Kidney capillary endothelial cell (primary cell): ENCODE results near the gene GCK.

ENCODE experiments used
- DNase-seq: peaks from one replicate; pipeline ENCODE4 v3.0.0-alpha.2; 2018; ENCODE audit warnings: low spot score

The GCK gene

DNA sequence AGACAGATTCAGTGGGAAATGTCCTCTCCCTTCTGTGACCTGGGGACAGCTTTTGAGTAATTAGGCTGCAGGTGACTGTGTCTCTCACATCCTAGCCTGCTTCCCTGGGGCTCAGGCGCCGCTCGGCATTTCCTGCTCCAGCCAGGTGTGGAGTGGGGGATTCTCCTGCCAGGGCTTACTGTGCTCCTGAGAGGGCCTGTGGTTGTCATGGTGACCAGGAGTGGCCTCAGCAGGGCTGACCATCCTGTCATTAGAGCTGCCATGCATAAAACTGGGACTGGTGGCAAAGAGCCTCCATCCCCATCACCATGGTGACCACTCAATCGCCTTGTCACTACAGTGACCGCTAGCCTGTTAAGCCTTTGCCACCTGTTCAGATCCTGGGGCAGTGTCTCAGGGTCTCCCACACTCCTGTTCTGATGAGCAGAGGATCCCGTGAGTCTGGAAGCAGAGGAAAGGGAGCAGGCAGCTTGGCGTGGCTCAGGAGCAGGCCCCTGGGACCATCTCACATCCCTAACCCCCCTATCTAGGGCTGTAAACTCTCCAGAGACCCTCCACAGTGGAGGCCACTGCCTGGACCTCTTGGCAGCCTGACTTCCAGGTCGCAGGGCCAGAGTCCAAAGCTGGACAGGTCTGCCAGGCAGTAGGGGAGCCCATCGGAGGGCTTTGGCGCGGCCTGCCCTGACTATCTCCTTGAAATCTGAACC is at the start of gene GCK:
Gene GCK, minus strand, starts transcription at position 154 of the 707 bp plus-strand sequence. CDS start 486 bp downstream, outside the sequence.
- no peak for DNase-seq

DNA sequence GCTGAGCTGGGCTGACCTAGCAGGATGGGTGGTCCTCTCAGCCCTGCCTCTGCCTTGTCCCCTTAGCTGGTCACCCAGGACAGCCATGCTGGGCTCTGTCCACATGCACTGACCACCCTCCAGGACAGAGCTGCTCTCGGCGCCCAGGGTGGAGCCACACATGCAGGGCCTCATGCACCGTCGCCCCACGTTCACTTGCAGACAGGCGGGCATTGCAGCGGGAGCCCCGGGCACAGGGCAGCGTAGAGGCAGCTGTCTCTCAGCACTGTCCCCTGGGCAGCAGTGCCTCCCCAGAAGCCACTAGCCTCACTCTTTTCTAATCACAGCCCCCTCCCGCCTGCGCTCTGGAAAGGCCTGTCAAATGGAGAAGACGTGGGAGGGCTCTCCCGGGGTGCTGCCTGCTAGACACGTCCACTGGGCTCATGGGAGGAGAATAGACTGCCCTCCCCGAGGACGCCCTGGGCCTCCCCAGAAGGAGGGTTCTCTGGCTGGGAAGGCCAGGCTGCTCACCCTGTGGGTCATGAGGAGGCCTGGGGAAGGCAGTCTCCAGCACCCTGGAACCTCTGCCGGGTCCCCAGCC is 49.0 kb upstream of the GCK start:
- DNase-seq: no peak

DNA sequence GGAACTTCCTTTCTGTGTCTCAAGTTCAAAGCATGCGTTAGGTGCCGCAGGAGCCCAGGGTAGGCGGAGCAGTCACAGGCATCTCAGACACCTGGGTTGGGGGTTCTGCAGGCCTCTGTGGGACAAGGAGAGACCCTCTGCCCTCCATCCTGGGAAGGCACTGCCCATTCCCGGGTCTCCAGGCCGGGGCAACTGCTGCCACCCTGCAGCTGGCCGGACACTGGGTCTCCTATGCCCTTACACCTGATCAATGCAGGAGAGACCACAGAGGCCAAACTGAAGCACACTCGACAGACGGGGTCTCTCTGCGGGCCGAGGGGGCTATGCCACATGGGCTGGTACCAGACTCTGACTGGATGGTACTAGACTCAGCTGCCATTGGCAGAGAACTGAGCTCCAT is 48.5 kb upstream of the GCK start:
- no peak for DNase-seq

DNA sequence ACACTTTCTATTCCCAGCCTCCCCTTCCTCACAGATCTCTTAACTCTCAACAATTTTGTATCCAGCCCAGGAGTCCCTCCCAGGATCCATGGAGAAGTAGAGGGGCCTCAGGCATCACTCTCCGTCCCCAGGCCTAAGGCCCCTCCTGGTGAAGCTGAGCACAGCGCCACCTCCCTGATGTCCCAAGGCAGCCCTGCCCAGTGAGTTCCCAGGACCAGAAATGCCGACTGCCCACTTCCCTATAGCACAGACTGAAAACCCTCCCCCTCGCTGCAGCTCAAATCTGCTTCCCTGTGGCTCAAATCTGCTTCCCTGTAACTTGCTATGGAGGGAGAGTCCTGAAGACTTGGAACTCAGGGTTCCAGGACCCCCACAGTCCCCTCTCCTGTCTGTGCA is 47.1 kb upstream of the GCK start:
- DNase-seq: no peak

DNA sequence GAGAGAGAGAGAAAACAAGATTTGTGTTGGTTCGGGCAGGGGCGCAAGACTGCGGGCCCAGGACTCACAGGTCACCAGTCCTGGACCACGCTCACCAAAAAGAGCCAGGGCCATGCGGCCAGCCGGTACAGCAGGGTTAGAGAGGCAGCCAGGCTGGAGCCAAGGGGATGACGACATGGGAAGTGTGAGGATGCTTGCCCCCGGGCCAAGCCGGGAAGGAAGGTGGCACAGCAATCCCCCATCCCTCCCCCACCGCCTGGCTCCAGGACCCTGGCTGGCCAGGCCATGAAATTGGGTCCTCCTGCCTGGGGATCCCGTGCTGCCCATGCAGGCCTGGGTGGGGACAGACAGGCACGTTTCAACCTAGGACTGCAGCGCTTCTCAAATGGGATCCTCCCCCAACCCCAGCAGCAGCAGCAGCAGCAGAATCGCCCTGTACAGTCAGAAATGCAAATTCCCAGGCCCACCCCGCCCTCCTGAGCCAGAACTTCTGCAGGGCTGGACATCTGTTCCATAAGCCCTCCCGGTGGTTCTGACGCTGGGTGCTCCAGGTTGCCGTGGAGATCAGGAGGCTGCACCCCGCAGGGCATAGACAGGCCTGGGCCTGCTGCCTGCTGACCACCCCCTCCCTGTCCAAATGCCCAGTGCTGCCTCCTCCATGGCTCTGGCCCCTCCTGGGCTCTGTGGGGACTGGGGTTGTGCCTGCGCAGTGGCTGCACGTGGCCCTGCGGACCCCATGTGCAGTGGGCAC is 46.5 kb upstream of the GCK start:
- DNase-seq: peak; percentile 44

DNA sequence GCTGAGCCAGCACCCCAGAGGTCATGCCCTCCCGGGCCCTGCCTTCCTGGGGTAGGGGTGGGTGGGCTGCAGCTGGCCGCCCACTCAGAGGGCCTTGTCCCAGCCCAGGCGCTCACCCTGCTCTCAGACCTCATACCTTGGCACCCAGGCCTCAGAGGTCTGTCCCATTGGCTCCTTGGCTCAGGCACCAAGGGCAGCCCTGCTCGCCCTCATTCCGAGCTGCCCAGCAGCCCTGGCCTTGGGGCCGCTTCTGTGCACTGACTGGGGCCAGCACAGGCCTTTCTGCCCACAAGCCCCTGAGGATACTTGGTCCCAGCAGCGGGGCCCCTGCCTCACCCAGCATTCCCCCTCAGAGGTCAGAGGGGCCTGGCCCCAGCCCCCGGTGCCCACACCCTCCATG is 45.8 kb upstream of the GCK start:
- DNase-seq: no peak

DNA sequence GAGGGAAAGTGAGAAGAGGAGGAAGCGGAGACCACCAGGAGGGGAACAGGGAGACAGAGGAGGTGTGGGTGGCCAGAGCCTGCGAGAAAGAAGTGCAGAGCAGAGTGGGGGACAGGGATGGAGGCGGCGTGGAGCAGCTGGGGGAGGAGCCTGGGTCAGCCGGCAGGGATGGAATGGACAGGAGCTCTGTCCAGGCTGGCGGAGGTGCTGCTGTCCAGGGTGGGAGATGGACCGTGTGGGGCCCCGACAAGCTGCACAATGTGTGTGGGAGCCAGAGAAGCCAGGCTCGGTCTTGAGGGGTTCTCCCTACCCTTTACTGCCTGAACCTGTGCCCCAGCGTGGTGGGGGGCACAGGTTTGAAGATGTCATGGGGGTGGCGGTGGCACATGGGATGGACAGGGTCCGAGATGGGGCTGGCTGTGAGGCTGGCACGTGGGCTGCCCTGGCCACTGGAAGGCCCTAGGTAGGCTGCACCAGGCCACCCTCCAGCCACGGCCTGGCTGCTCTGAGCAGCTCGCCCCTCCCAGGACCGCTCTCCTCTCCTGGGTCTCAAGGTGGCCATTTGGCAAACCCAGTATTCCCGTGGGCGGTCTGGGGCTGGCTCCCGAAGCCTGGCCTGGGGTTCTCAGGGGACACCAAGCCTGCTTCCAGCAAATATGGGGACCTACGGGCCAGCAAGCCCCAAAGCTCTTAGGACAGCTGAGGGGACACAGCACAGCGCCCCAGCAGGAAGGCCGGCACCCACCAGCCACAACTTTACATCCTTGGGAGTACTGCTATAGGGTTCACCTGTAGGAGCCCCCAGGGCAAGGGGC is 43.9 kb upstream of the GCK start:
- no peak for DNase-seq

DNA sequence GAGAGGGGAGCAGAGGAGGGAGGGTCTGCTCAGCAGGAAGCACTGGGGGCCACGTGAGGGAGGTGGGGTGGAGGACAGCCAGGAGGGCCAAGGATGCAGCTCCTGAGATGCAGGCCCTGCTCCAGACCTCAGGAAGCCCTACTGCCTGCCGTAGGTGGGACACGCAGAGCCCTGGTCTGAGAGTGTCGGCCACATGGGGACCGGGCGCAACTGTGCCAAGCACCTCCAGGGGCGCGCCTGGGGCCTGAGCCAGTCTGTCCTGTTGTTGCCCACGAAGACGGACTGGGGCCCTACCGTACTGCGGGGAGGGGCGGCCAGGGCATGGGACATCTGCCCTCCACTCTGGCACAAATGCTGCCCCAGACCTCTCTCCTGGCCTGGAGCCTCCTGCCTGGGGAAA is 43.2 kb upstream of the GCK start:
- DNase-seq: no peak

DNA sequence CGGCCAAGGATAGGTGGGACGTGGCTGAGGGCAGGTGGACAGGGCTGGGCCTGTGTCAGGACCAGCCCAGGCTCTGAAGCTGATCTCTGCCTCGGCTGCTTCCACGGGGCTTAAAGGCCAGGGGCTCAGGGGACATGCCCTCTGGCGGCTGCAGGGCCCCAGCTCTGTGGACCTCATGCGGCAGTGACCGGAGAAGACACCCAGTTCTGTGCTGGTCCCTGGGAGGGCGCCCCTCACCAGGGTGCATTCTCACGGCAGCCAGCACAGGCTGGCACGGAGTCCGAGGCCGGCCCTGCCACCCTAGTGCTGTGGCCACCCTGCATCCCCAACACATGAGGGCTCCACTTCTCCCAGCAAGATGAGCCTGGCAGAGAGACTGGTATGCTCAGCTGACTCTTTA is 41.8 kb upstream of the GCK start:
- DNase-seq: no peak

DNA sequence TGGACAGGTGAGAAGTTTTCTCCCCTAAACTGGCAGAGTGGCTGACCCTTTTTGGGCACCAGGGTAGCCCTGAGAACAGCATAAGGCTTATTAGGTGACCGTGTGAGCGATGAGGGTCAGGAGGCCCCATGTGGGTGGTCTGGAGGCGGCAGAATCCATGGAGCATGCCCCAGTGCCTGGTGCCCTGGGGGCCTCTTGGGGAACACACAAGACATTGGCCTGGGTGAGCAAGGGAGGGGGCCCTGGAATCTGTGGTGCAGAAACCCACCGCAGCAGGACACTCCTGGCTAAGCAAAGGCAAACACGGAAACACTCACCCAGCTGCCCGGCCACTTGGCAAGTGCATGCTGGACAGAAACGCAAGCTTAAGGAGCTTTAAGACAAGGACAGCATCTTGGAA is 41.0 kb upstream of the GCK start:
- DNase-seq: no peak

DNA sequence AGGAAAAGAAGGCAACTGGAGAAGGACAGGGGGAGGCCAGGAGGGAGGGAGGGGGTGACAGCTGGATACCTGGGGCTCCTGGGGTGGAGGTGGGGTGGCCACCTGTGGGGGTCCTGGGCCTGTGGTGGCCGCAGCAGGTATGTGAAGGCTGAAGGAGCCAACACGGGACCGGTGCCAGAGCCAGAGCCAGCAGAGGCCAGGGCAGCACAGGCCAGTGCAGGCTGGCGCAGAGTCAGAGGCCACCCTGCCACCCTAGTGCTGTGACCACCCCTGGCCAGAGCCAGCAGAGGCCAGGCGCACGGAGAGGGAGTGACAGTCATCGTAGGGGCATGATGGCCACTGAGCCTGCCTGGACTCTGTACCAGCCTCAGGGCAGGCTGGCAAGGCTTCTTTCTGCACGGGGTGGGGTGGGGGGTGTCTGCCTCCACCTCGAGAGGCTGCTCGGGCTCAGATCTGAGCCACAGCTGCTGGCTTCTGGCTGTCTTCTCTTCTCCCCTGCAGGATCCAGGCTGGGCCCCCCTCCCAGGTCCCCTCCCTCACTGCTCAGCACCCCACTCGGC is 40.4 kb upstream of the GCK start:
- DNase-seq: no peak

DNA sequence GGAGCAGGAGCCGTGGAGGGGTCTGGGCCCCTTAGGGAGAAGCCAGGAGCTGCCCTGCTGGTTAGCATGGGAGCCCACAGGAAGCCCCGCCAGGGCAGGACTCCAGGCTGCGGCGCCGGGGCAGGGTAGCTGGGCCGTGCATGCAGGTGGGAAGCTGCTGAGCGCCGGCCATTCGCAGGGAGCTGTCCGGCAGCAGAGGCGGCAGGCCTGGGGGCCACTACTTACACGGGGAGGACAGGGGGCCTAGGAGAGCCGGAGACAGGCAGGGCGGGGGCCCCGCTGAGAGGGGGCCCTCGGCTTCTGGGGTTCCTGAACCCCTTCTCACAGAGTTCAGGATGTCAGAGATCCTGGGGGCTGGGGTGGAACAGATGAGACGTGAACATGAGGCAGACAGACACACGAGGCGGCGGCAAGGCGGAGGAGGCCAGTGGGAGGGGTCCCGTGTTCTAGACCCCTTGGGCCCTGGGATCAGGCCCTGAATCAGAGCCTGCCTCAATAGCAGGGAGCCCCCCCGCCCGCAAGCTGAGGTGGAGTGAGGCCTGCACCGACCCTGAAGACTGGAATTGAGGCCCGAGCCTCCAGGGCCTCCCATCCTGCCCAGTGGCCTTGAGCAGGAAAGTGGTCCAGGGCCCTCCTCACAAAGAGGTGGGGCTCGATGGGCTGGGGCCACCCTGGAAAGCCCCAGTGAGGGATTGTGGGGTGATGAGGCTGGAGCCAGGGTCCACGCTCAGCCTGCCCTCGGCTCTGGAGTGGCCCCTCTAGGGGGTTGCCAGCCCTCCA is 39.5 kb upstream of the GCK start:
- DNase-seq: no peak

DNA sequence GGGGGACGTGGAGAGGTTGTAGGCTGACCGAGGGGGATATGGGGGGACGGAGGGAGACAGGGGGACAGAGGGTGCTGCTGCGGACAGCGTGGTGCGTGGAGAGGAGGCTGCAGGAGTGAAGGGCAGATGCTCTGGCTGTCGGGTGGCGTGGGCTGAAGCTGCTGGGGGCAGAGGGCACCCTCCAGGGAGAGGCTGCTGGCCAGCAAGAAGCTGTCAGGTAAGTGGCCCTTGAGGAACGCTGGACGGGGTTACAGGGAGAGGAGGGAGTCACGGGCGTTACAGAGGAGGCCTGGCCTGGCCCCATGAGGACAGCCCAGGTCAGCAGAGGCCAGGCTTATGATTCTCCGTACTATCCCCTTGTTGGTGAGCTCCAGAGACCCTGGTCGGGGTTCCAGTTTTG is 38.7 kb upstream of the GCK start:
- DNase-seq: no peak

DNA sequence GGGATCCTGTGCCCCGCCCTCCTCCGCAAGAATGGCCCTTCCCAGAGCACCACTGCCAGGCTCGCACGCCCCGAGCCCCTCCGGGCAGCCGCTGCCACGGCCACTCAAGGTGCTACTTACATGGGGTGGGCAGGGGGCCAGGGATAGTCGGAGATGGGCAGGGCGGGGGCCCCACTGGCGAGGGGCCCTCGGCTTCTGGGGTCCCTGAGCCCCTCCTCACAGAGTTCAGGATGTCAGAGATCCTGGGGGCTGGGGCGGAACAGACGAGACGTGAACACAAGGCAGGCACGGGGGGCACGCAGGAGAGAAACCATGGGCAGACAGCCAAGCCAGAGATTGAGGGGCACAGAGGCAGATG is 37.1 kb upstream of the GCK start:
- DNase-seq: no peak

DNA sequence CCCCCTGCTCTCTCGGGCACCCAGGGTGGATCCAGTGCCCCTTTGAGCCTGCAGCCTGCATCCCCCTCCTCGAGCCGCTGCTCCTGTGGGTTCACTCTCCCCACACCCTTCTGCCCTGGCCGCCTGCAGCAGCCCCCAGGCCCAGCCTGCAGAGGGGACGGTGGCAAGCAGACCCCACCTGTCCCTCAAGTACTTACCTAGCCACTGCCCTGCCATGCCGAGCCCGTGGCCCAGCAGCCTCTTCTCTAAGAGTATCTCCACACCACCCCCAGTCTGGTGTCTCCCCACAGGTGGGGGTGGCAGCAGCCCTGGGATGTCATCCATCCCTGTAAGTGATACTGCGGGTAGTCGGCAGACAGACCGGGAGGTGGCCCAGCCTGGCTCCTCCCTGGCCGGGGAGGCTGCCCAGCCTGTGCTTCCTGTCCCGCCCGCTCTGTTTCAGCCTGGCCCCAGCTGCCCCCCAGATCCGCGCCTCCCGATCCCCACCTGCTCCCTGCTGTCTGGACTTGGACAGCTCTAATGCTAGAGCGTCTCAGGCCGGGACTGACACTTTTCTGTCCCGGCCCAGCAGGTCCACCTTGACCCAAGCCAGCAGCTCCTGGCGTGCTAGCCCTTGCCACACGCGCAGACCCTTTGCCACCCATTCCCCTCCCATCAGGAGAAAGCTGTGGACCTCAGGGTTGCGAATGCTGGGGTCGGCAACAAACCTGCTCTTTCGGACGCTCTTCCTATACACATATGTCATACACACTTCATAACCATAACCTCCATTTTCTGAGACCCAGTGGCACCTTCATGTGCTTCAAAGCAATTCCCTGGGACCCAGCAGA is 36.5 kb upstream of the GCK start:
- DNase-seq: no peak

DNA sequence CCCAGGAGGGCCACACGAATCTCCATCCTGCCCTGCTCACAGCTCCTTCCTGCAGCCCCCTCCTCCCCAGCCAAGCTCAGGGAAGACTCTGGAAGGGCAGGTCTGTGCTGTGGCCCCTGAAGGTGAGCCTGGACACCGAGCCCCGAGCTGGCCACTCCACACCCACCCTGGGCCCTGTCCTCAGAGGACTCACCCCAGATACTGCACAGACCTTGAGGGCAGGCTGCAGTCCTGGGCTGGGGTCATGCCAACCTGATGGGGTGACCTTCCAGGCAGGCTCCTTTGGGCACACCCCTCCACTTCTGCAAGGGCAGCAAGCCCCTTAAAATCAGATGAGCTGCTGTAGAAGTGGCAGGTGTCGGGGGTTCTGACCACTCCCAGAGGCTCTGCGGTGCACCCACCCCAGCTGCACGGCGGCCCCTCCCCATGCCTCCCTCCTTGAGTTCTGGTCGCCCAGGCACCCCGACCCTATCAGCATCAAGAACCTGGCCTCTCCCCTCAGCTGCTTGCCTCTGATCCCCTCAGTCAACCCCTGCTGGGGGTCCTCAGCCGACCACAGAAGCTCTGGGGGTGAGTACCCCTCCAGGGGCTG is 35.8 kb upstream of the GCK start:
- DNase-seq: no peak

DNA sequence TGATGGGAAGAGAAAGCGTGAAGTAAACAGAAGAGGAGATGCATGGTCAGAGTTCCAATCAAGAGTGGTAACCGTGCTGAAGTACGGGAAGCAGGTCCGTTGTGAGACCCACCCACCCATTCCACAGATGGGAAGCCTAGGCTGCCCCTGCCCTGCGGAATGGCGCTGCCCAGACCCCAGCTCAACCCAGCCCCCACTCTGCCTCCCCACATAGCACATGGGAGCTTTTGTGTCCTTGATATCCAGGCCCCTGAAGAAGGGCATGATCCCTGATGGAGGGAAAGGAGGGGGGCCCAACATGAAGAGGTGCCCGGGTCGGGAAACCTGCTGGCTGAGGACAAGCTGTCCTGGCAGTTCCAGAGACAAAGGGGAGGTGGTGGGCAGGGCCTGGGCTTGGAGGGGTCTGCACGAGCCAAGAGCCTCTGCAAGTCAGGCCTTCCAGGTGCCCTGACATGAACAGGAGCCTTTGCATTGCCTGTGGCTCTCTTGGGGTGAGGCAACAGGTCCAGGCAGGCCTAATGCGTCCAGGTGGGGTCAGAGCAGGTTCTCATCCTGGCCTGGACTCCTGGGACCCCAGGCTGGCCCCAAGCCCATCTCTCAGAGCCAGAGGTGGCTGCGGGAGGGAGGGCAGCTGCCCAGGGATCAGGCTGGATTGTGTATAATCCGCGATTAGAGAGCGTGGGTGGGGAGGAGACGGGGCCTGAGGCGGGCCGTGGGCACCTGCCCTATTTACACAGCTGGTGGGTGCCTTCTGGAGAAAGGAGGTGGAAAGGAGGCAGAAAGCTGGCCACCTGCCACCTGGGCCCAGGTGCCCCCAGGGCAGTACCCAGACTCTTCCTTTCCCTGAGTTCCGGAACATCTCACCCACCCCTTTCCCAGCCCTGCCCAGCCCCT is 35.1 kb upstream of the GCK start:
- no peak for DNase-seq

DNA sequence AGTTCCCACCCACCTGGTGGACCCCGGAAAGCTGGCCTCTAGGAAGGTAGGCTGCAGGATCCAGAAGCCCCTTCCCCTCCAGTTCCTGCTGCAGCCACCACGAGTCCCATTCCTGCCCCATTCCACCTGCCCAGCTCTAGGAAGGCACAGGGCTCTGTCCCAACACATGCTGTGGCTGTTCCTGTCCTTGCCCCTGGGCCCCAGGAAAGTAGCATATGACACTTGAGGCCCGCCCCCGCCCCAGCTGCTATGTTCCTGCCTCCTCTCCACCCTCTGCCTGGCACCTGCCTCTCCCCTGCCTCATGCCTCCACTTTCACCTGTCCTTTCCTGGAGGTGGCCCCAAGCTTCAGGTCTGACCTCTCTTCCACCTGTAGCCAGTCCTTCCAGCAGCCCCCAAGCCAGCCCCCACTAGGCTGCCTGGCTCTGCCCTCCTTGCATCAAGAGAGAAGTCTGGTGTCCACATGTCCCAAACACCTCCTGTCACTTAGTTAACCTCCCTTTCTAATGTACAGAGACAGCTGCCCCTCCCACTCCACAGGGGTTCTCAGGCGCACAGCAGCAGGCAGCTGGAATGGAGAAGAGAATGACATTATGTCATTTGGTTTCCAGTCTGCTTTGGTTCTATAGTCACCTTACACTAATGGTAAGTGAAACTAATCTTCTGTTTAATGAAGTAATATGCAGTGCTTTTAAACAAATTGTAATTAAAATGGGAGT is 34.3 kb upstream of the GCK start:
- DNase-seq: no peak
